Left kidney (tissue), 2 donors: Measurements from ENCODE around the gene BTBD18. TPM values are rescaled to one million over a fixed set of nuclear protein-coding genes. Genes with fewer than 3 reads are reported as not detected.
A peak's percentile ranks its signal among the peaks of the same experiment; 100 is the strongest.

Experiments used
- DNase-seq: peaks from one replicate; pipeline ENCODE4 v3.0.0-alpha.2; 2013
- polyA plus RNA-seq: library from polyadenylated mRNA; unstranded; fragments of 120-200 nt; gene quantifications from one replicate; pipeline ENCODE4 v1.2.1, GENCODE V29; 2013; ENCODE audit not compliant: insufficient read length

The BTBD18 gene
- polyA plus RNA-seq, 1 donor, result 0.70 TPM

DNA sequence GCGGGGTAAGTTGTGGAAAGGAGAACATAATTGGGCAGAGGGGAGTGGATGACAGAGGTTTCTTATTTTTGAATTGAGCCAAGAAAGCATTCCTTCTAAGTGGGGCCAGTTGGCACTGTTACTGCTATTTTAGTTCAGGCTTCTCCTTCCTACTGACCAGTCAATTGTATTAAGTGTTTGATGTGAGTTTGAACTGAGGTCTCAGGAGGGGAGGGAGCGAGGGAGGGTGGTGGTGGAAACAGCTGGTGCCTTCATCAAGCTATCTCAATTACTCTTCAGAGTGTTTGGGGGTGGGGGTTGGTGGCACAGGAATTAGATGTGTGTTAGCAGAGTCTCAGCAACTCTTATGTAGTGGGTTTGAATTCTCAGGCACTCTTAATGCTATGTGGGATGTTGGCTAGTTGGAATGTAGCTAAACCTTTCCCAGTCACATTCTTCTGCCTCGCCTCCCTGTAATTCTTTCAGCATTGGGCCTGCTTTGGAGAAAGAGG, 24.5 kb upstream of the BTBD18 start:
- no peak for DNase-seq

DNA sequence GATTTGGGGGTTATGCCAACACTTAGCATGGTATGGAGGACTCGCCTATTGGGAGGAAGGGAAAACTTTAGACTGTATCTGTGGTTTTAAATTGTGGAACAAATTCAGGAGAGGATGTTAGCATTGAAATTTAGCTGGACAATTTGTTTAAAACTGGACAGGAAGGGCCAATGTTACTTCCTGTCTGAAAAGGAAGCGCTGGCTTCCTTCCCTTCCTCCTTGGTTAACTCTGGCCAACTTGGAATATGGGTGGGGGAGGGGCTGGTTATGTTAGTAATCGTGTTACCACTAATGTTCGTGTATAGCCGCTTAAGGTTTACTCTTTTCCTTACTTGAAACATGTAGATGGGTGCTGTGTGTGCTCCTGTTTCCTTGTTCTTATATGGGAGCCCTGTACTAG, 23.9 kb upstream of the BTBD18 start:
- no peak for DNase-seq

DNA sequence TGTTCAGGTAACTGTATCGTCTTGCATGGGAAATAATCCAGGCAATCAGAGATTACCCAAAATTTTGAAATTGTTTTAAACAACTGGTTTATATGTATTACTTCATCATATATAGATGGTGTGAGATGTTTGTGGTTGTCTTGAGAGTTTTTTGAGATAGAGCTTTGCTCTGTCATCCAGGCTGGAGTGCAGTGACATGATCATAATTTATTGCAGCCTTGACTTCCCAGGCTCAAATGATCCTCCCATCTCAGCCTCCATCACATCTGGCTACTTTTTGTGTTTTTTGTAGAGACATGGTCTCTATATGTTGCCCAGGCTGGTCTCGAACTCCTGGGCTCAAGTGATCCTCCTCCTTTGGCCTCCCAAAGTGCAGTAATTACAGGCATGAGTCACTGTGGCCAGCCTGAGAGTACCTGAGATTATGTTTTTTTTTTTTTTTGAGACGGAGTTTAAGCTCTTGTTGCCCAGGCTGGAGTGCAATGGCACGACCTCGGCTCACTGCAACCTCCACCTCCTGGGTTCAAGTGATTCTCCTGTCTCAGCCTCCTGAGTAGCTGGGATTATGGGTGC, 21.5 kb upstream of the BTBD18 start:
- DNase-seq, result no peak

DNA sequence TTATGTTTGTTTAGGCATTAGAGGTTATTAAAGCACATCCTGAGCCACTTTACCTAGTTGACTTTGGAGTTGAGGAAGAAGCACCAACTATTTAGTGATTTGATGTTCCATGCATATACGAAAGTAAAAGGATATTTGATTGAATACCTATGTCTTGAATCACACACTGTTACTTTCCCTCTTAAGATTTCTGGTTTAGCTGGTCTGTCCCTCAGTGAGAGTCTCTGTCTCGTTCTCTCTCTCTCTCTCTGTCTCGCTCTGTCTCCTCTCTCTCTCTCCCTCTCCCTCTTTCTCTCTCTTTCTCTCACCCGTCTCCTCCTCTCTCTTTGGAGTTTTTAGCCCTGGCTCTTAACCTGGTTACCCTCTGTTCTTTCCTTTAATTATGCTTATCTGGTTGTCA, 20.9 kb upstream of the BTBD18 start:
- DNase-seq, result no peak

DNA sequence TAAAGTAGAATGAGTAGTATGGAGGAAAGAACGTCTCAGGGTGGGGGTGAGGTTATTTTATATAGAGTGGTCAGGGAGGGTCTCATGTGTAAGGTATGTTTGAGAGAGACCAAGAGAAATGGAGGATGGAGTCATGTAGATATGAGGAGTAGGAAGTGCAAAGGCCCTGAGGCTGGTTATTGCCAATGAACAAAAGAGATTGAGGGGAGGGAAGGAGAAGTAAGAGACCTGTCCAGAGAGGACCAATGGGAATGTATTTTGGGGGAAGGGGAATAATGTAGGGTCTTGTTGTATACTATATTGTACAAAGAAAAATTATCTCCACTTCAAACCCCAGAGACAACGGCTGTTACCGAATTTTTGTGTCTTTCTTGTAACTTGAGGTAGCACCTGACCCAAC, 19.7 kb upstream of the BTBD18 start:
- DNase-seq, result no peak

DNA sequence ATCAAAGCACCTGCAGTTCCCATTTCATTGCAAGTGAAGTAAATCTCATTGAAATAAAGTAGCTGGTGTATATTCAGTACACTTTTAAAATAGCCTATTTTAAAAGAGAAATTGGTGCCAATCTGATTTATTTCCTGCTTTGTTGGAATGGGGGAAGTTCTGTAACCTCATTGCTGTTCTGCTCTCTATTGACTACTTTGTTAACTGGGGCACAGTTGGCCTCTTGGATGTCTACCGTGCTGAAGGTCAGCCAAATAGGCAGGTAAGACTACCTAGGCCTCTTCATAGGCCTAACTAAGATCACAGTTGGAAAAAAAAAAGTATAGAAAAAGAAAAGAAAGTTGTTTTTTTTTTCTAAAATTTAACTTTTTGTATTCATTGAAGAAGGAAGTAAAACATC, 19.2 kb upstream of the BTBD18 start:
- DNase-seq, result no peak

DNA sequence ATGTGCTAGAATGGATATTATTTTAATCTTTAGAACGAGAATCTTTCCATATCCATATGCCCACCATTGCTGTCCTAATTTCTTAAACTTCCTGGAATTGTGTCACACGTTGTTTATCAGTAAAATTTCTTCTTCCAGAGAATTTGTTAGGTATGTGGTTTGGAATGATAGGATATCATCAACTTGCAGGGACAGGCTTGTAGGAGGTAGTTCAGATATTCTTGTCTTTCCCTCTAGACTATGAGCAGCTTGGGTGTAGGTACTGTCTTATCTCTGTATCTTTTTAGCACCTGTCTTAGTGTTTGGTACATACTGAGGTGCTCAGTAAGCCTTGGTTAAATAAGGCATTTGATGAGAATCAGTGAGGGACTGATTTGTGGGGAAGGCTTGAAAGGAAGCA, 13.4 kb upstream of the BTBD18 start:
- no peak for DNase-seq

DNA sequence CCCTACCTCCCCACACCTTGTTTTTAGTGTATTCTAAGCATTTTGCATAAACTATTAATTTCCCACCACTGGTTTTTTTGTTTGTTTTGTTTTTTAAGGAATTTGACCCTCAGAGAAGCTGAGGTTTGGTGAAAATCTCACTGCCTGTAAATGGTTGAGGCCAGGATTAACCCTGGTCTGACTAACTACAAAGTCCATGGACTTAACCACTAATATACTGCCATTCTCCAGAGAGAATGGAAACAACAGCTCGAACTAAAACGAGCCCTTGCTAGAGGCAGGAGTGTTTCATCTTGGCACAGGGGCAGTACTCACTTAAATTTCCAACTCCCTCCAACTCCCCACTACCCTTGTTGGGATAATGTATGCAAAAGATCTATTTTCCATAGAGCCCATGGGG, 12.9 kb upstream of the BTBD18 start:
- no peak for DNase-seq

DNA sequence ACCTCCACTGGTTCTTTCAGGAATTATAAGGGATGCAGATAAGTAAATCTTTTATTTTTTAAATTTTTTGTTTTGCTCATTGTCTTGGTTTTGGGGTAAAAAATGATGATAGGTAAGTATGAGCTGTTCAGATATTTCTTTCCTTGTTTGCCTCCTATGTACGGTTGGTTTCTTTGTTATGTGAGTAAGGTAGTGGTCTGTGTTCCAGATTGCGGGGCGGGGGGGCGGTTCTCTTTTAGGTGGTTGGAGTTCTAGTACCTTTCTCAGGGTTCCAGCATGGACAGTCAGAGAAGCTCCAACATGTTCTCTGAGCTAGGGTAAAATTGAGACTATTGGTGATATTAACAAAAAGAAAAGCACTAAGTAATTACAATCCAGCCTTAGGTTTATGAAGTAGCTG, 12.4 kb upstream of the BTBD18 start:
- no peak for DNase-seq

DNA sequence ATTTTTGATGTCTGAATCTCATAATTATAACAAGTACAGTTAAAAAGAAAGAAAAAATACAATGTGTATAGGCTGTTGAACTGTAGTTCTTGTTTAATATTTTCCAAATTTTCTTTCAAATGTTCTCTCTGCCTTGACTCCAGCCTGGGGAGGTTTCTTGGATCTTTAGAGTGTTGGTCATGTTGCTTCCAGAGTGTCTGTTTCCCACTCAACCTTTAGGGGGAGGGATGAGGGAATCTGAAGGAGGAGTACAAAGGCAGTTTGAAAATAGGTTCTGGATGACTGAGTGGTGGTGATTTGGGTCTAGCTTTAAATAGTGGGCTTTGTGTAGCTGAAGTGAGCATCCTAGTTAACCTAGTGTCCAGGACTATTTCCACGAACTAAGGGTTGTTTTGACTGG, 11.9 kb upstream of the BTBD18 start:
- peak; percentile 84 for DNase-seq

DNA sequence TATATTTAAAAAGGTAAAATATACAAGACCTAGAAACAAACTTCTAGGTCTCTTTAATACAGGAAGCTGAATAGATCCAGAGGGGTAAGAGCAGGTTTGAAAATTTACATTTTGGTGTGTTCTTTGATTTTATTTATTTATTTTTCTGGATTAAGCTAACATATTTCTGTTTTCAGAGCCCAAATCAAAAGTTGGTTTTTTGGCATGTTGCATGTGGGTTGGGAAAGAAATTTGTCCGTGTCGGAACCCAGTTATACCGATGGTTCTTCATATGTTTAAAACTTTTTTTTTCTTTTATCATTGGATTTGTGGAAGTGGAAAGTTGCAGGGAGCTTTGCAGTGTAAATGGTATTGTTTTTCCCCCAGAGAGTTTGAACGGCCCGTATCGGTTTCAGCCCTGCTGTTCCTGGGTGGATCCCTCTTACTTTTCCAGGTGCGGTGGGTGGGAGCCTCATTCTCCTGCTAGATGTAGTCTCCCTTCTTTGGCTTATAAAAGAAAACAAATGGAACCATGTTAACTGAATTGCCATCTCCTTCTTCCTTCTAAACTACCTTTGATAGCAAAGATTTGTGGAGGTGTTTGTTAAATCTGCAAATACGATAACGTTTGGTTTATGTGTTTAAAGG, 10.7 kb upstream of the BTBD18 start:
- DNase-seq, result peak; percentile 50

DNA sequence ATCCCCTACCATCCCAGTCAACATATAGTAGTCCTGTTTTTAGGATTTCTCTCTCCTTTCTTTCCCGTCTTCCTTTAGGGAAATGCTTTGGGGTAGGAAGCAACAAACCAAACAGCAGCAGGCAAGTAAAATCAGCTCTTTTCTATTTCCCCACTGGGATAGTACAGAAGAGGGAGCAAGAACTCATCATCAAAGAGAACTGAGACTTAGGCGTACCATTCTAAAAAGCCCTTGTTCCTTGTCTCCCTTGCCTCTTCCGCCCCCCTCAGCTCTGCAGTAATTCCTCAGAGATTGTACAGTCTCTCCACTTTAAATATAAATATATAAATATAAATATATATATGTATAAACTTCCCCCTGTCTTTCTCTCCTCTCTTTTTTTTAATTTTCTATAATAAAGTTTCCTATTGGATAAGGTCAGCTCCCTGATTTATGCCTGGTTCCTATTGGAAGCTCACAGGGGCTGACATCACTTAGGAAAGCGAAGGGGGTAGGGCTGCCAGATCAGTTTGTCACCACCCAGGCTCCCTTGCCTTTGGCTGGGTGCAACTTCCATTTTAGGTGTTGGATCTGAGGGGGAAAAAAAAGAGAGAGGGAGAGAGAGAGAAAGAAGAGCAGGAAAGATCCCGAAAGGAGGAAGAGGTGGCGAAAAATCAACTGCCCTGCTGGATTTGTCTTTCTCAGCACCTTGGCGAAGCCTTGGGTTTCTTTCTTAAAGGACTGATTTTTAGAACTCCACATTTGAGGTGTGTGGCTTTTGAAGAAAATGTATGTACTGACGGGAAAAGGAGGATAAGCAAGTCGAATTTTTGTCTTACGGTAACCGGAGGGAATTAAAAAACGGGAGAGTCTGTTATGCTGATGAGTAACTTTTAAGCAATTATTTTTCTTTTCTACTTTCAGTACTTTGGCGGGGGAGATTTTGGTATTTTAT, 9.9 kb upstream of the BTBD18 start, which contains the start of gene CTNND1:
Gene CTNND1, plus strand, starts transcription at position 502 of the 934 bp plus-strand sequence. CDS start 29,677 bp downstream, outside the sequence.
- DNase-seq, result peak; percentile 97

DNA sequence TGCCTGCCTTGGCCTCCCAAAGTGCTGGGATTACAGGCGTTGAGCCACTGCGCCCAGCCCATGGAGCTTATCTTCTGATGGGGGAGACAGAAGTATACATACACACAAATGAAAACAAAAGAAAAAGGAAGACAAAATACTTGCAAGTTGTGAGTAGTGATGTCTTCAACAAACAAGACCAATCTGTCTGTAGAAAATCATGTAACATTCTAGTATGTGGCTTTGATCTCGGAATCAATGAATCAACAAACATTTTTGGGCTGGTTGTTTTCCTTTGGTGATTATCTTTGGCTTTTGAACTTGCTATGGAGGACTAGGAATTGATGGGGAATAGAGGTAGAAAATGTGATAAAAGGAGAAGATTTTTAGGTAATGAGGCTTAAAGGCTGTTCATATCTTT, 6.6 kb upstream of the BTBD18 start:
- no peak for DNase-seq

DNA sequence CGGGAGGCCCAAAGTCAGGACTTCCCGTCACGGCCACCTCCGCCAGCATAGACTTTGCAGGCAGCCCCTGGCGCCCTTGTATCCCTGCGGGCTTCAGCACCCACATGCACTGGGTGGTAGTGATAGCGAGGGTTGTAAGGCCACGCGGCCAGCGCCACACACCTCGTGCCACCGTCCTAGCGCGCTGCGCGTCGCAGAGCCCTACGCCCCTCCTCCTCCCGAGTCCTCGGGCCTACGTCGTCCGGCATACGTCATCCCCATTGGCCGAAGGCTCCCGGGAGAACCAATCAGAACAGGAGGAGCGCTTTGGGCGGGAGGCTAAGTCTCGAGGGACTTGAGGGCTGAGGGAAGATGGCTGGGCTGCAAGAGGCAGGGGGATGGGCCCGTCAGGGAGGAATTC, 1.3 kb upstream of the BTBD18 start:
- no peak for DNase-seq

DNA sequence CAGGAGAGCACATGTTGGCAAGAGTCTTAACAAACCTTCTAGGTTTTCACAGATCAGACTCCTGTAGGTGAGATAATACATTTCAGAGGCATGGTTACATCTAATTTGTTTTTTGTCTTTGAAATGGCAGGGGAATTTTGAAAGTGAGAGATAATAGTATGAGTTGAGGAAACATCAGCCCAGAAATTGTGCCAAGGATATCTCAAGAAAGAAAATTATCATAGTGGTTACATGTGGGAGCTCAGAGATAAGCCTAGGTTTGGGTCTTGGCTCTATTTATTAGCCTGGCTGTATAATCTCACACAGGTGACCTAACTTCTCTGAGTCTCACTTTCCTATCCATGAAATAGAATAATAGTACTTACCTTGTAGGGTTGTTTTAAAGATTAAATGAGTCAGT, 443 bp downstream of the BTBD18 start:
- no peak for DNase-seq

DNA sequence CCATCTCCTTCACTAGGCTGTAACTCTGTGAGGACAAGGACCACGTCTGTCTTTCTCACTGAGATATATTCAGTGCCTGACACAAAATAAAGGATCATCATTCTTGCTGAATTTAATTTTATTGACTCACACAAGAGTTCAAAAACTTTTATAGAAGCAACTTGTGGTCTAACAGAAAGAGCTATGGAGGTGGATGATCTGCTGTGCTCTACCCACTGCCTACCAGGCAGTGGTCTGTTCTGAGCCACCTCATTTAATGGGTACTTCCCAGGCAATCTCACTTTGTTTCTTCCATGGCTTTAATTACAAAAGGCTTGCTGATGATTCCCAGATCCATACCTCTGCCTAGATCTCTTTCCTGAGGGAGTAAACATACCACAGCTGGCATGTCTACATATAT, 4.7 kb downstream of the BTBD18 start:
- DNase-seq, result no peak

DNA sequence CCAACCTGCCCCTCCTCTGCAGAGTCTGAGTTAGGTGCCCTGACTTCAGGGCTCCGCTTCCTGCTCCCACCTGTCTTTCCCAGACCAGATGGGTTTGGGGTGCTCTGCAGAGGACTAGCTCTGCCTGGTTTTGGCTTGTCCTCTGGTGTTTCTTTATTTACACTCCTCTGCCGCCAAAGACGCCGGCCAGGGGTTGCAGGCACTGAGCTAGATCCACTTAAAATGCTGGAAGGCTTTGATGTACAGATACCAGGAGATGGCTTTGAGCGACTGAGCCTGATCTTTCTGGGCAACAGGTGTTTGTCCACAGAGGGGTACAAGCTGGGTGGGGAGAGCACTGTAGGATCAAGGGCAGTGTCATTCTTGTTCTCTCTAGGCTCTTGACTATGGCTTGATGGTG, 6.4 kb downstream of the BTBD18 start:
- DNase-seq, result no peak

DNA sequence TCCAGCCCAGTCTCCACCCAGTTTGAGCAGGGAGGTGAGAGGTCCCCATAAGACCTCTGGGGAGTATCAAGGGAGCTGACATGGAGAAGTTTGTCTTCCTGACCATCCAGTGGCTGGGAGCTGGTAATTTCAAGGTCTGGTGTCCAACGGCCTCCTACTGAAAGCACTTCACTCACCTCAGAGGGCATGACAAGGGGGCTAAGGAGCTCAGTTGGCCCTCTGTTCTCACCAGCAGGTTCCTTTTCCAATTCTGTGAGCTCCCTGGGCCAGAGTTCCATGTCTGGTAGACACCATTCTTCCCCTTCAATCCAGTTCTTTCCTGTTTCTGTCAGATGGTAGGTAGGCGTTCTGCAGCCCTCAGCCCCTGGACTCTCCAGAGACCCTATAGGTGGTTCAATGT, 7.3 kb downstream of the BTBD18 start:
- no peak for DNase-seq

DNA sequence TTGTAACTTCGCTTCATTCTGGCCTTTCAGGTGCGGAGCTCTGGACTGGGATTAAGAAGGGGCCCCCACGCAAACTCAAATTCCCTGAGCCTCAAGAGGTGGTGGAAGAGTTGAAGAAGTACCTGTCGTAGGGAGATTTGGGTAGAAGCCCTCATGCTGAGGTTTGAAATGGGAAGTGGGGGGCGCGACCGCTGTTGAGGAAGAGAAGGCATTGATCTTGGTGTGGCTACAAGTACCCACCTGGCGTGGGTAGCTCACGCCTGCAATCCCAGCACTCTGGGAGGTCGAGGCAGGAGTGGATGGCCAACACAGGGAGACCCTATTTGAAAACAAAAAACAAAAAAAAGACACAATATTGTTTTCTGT, 9.5 kb downstream of the BTBD18 start:
- DNase-seq, result no peak

DNA sequence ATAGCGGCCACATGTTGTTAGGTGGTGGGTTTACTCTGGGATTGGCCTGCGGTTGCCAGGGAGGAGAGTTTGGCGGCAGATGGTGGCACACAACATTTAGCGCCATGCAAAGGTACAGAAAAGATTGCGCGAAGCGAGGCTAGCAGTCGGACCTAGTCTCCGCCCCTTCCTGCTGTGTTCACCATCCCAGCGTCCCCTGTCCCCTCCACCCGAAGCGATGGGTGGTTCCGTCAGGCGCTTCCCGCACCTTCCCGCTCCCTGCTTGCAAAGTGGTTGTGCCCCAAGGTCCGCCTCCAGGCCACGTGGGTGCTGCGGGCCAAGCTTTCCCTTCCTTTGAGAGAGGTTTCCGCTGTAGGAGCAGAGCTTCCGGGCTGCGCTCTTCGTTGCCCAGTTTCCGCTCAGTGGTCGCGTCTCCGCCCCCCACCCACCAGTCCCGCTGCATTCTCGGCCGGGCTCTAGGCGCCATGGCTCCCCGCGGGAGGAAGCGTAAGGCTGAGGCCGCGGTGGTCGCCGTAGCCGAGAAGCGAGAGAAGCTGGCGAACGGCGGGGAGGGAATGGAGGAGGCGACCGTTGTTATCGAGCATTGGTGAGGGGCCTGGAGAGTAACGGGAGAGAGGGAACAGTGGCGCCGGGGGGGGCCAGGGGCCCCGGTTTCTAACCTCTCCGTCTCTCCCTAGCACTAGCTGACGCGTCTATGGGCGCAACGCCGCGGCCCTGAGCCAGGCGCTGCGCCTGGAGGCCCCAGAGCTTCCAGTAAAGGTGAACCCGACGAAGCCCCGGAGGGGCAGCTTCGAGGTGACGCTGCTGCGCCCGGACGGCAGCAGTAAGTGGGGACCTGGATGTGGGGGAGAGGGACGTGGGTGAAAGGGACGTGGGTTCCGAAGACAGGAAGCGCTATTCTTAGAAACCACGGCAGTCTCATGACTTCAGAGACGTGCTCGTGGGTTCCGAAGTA, 10.2 kb downstream of the BTBD18 start, which contains the start of gene SELENOH:
Gene SELENOH, plus strand, starts transcription at position 360 of the 955 bp plus-strand sequence. Its CDS starts 105 bp downstream, at position 465.
- DNase-seq, result peak; percentile 96

DNA sequence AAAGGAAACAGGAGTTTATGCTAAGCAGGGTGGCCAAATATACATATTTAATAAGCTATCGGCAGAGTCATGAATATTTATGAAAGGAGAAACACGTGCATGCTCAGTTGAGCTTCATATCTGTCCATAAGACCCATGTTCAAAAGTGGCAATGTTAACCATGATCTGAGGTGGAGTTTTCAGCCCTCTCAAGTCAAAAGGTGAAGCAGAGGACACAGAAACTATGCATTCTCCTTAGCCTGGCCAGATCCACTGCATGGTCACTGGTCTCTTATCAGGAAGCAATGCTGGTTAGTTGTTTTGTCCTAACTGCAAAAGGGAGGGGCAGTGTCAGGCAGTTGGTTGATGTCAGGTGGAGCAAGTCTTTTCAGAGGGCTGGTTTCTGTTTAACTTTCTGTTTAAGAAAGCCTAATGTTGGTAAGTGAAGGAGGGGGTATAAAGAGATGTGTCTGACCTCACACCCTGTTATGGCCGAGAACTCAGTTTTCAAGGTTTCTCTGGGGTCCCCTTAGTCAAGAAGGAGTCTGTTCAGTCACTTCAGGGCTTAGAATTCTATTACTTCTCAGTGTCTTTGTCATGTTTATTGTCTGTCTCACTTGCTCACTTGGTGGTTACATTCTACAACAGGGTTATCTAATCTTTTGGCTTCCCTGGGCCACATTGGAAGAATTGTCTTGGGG, 15.9 kb downstream of the BTBD18 start:
- no peak for DNase-seq
